Limb (tissue), 2 donors: ENCODE data around the gene LCN15.
"Not testable (repeated sequence)": the region's sequence is repeated elsewhere in the genome, so short reads cannot be mapped to it uniquely, and the experiment has no call there.

Experiments used
- DNase-seq, 2 donors: peaks; one replicate each; pipeline ENCODE4 v3.0.0-alpha.2; 2016; ENCODE audit errors: extremely low spot score in 2 of 2

LCN15 gene

GRCh38 chr9:136775191-136775590 lies 10.9 kb upstream of the LCN15 start:
- DNase-seq, result no peak

- no peak for DNase-seq
Measured at GRCh38 chr9:136774416-136775045, 10.2 kb upstream of the LCN15 start.

GRCh38 chr9:136773386-136774044 lies 9.2 kb upstream of the LCN15 start:
- no peak for DNase-seq

DNA sequence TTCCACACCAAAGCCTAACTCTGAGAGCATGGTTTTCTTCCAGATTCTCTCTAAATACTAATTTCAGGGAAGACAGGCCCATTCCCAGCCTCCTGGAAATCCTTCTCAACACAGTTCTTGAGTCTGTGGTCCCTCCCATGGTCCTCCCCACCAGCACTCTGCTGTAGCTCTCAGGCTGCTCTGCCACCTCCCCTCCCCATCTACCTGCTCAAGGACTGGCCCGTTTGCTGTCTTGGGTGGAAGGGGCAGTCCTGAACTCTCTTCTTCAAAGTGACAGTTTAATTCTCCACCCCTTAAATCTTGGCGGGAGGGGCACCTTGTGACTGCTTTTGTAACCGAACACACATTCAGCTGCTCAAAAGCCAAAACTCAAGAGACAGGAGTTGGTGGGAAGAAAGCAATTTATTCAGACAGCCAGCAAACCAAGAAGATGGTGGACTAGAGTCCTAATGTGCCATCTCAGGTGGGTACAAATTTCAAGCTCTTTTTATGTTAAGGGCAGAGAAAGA lies 7.6 kb upstream of the LCN15 start:
- no peak for DNase-seq

DNA sequence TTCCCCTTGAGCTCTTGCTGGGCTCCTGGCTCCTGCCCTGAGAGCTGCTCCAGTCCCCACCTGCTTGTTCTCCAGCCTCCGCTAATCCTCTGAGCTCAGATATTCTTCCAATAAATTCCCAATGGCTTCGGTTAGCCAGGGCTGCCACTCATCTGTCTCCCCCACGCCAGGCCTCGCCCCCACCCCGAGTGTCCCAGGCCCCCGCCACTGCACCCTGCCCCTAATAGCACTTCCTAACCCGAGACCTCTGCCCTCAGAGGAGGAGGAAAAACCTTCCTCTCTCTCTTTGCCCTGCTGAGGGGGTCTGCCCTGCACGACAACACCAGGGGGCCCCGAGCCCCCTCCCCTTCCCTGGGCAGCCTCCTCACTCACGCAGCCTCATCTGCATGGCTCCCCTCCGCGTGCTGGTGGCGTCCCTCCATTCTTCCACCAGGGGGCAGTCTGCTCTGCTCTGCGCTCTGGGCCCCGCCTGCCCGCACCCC lies 5.4 kb upstream of the LCN15 start:
- DNase-seq, result peak in 1 of 2 donors; percentile 38

DNA sequence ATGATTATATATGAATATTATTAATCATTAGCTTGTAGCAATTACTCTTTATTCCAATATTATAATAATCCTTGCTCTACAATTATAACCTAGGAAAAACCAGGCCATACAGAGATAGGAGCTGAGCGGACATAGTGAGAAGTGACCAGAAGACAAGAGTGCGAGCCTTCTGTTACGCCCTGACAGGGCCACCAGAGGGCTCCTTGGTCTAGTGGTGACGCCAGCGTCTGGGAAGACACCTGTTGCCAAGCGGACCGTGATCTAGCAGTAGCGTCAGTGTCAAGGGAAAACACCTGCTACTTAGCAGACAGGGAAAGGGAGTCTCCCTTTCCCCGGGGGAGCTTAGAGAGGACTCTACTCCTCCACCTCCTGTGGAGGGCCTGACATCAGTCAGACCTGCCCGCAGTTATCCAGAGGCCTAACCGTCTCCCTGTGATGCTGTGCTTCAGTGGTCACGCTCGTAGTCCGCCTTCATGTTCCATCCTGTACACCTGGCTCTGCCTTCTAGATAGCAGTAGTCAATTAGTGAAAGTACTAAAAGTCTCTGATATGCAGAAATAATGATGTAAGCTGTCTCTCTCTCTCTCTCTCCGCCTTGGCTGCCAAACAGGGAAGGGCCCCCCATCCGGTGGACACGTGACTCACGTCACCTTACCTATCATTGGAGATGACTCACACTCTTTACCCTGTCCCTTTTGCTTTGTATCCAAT lies 2.2 kb upstream of the LCN15 start:
- peak in 1 of 2 donors; percentile 45 for DNase-seq

GRCh38 chr9:136765745-136766409 lies 1.6 kb upstream of the LCN15 start:
- not testable (repeated sequence) for DNase-seq

DNA sequence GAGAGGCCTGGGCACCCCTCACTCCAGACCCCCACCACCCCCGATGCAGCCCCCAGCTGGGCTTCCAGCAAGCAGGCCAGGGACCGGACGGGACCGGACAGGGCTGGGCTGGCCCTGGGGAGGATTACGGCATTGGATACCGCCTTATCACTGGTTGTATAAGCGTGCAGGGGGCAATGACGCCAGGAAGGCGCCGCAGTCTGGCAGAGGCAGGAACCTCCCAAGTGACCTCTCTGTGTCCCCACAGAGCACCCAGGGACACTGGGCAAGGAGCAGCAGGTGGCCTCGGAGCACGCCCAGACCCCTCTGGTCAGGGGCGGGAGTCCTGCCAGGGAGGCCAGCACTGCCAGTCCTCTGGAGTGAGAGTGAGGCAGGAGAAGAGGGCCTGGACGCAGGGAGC lies 723 bp upstream of the LCN15 start:
- no peak for DNase-seq

GRCh38 chr9:136763649-136764035 lies 676 bp downstream of the LCN15 start:
- DNase-seq, result peak in 1 of 2 donors; percentile 16

DNA sequence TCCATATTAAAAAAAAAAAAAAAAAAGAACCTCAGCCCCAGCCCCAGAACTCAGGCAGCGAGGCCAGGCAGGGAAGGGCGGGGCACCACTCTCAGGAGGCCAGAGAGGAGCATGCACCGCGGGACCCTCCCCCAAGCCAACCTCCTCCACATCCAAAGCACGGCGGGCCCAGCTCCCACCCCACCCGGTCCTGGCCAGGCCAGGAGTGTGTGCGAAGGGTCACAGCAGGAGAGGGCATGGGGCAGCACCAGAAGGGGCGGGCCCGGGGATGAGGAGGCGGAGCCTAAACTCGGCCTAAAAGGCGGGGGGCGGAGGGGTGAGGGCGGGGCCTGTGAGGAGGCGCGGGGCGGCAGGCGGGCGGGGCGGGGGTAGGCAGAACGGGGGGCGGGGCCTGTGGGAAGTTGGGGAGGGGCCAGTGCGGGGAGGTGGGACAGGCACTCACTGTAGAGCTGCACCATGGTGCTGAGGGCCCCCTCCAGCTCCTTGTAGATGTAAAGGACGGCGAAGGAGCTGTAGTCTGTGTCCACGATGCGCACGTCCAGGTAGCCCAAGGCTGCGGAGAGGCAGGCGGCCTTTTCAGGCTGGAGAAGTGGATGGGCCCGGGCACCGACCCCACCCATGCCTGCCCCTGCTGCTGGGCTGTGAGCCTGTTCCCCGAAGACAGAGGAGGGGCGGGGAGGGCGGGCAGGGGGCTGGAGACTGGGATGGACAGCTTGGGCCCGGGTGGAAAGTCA lies 1.2 kb downstream of the LCN15 start:
- DNase-seq, result peak in 1 of 2 donors; percentile 72

DNA sequence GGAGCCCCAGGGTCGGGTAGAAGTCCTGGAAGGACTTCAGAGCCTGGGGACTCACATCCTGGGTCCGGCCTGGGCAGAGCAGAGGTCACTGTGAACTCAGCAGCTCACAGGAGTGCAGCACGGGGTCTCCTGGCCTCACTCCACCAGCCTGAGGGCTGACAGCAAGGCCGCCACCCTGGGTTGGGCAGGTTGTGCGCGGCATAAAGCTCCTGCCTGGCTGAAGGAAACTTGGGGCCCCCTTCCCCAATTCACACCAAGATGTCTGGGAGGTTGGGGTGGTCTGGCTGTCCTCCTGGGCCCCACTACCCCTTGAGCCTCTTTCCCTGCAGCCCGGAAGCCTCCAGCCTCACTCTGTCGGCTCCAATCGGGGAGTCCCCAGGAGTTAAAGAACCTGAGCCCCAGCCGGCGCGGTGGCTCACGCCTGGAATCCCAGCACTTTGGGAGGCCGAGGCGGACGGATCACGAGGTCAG lies 2.1 kb downstream of the LCN15 start:
- DNase-seq, result no peak

DNA sequence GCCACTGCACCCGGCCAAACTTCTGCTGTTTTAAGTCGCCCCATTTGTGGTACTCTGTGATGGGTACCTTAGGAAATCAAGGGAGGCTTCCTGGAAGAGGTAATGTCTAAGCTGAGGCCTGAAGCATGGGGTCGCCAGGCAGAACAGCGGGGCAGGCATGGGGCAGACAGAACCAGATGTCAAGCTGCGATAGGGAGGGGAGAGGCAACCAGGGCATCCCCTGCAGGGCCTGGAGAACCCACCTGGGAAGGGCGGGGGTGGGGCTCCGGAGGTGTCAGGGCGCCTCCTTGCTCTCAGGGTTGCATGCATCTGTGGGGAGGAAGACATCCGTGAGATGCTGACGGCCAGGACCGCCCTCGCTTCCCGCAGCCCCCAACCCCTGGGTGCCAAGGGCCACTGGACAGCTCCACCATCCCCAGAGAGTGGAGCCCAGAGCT lies 2.8 kb downstream of the LCN15 start:
- no peak for DNase-seq

DNA sequence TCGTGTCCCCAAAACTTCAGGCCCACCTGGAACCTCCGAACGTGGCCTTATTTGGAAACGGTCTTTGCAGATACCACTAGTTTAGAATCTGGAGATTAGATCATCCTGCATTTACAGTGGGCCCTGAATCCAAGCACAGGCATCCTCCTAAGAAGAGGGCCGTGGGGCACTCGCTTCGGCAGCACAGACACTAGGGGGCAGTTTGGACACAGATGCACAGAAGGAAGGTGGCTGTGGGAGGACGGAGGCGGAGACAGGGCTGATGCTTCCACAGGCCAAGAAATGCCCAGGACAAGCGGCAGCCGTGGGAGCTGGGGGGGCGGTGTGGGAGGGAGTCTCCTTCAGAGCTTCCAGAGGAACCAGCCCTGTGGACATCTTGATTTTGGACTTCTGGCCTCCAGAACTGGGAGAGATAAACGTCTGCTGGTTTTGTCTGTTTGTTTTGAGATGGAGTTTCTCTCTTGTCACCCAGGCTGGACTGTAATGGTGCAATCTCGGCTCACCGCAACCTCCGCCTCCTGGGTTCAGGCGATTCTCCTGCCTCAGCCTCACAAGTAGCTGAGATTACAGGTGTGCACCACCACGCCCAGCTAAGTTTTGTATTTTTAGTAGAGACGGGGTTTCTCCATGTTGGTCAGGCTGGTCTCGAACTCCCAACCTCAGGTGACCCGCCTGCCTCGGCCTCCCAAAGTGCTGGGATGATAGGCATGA lies 3.3 kb downstream of the LCN15 start:
- DNase-seq, result peak; percentile 13 to 60

DNA sequence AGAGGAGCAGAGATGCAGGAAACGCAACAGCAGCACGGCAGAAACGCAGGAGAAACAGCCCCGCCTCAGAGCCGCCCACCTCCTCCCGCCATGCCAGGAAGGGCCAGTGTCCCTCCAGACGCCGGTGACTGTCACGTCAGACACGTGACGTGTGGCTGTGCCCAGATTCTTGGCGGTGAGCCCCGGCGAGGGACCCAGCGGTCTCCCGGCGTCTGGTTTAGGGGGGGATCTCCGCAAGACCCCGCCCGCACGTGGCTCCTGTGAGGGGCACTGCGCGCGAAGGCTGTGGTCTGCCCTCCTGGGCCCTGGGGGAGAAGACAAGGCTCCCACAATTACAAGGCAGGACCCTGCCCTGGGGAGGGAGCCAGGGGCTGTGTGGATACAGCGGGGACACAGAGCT lies 3.9 kb downstream of the LCN15 start:
- peak in 1 of 2 donors; percentile 33 for DNase-seq

GRCh38 chr9:136759436-136760325 lies 4.6 kb downstream of the LCN15 start:
- no peak for DNase-seq

DNA sequence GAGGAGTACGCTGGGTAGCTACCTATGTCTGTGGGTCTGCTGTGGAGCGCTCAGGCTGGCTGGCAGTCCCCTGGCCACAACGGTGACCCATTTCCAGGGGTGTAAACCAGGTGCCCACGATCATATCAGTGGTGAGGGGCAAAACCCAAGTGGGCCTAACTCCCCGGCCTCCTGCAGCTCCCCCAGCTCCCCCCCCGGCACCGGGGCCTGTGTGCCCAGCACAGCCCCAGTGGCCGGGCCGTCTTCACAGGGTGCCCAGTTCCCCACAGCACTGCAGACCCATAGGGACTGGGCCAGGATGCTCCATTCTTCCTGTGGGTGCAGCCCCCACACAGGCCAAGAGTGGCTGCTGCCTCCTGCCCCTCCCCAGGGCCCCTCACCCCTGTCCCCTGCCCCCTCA lies 5.3 kb downstream of the LCN15 start:
- DNase-seq, result no peak

DNA sequence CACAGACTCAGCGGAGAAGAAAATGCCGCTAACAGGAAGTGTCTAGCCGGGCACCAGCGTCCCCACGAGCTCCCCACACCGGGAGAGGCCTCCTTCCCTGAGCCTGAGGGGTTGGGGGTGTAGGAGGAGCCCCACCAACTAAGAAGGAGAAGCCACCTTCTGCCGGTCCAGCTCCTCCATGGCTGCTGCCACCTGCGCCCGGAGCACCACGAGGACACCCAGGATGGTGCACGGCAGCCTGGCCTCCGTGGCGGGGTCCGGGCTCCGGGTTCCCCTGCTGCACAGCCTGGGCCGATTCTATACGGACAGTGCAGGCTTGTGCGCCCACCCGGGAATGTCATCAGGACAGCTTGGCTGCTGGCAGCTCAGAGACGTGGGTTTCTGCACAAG lies 6.6 kb downstream of the LCN15 start:
- DNase-seq, result no peak

GRCh38 chr9:136757328-136757727 lies 7.0 kb downstream of the LCN15 start:
- DNase-seq, result no peak

DNA sequence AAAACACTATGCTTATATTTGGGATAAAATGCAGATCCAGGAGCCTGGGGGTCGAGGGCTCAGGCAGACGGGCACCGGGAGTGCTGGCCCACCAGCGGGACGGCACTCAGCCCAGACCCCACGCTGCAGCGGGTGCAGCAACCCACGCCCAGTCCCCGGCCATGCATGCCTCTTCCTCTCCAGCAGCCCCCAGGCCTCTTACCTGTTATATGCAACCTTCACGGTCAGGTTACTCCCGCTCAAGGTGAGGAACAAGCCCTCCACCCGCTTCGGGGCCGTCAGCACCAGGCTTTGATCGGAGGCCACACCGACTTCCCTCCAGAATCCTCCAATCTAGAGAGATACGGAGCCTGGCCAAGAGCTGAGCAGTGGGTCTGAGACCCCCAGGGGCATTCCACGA lies 7.5 kb downstream of the LCN15 start:
- DNase-seq, result no peak

DNA sequence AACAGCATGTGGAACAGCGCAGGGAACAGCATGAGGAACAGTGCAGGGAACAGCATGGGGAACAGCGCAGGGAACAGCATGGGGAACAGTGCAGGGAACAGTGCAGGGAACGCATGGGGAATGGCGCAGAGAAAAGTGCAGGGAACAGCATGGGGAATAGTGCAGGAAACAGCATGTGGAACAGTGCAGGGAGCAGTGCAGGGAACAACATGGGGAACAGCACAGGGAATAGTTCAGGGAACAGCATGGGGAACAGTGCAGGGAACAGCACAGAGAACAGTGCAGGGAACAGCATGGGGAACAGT lies 8.2 kb downstream of the LCN15 start:
- DNase-seq, result no peak
